ENCODE measurements around the gene PHF10.

Gene PHF10

GRCh38 chr6:169677096-169677495 is 47.2 kb downstream of the PHF10 start:
- DNase-seq (ENCODE audit: low read depth in 3 of 3): no peak

GRCh38 chr6:169675011-169675410 is 49.3 kb downstream of the PHF10 start:
- DNase-seq (ENCODE audit: low read depth in 3 of 3): no peak

- DNase-seq (ENCODE audit: low read depth in 3 of 3): no peak
These were observed 52.7 kb downstream of the PHF10 start for GRCh38 chr6:169671563-169671962.

GRCh38 chr6:169669889-169670288 is 54.4 kb downstream of the PHF10 start:
- DNase-seq (ENCODE audit: low read depth in 3 of 3): no peak

GRCh38 chr6:169669147-169669546 is 55.2 kb downstream of the PHF10 start:
- DNase-seq (ENCODE audit: low read depth in 3 of 3): no peak

GRCh38 chr6:169668203-169668847 is 56.0 kb downstream of the PHF10 start:
- no peak for DNase-seq (ENCODE audit: low read depth in 3 of 3)

- no peak for DNase-seq (ENCODE audit: low read depth in 3 of 3)
These were observed 56.6 kb downstream of the PHF10 start for GRCh38 chr6:169667716-169668115.

GRCh38 chr6:169666441-169666840 is 57.9 kb downstream of the PHF10 start:
- no peak for DNase-seq (ENCODE audit: low read depth in 3 of 3)

GRCh38 chr6:169665289-169665688 is 59.0 kb downstream of the PHF10 start:
- DNase-seq (ENCODE audit: low read depth in 3 of 3): no peak

GRCh38 chr6:169664227-169664626 is 60.1 kb downstream of the PHF10 start:
- no peak for DNase-seq (ENCODE audit: low read depth in 3 of 3)

- DNase-seq (ENCODE audit: low read depth in 3 of 3): no peak
These were observed 60.8 kb downstream of the PHF10 start for GRCh38 chr6:169663468-169663867.

- no peak for DNase-seq (ENCODE audit: low read depth in 3 of 3)
These were observed 62.9 kb downstream of the PHF10 start for GRCh38 chr6:169661391-169661756.

- no peak for DNase-seq (ENCODE audit: low read depth in 3 of 3)
These were observed 63.4 kb downstream of the PHF10 start for GRCh38 chr6:169660751-169661390.

GRCh38 chr6:169659820-169660610 is 64.3 kb downstream of the PHF10 start:
- no peak for DNase-seq (ENCODE audit: low read depth in 3 of 3)

- no peak for DNase-seq (ENCODE audit: low read depth in 3 of 3)
These were observed 67.1 kb downstream of the PHF10 start for GRCh38 chr6:169657284-169657610.

- no peak for DNase-seq (ENCODE audit: low read depth in 3 of 3)
These were observed 67.6 kb downstream of the PHF10 start for GRCh38 chr6:169656546-169657283.

- peak; percentile 25 to 56 (median 40) for DNase-seq (ENCODE audit: low read depth in 3 of 3)
These were observed 69.5 kb downstream of the PHF10 start for GRCh38 chr6:169654598-169655391.
